ENCODE results near the gene RIMBP2. TPM values are rescaled to one million over a fixed set of nuclear protein-coding genes. Genes with fewer than 3 reads are reported as not detected.
A peak's percentile ranks its signal among the peaks of the same experiment; 100 is the strongest.

Gene RIMBP2
- total RNA-seq, 1 donor from 2014 or later = 0.99 TPM

GRCh38 chr12:130493951-130494350 is 222.1 kb downstream of the RIMBP2 start:
- Mint-ChIP-seq H3K36me3 (no peaks in the 10 kb centered on the region), H3K27ac (no peak overlapping the region), H3K4me3 (no peak overlapping the region), H3K4me1 (peaks cover 33% of the 10 kb centered on the region), H3K27me3 (ENCODE audit: insufficient read depth, low read depth) (peaks cover 17% of the 10 kb centered on the region), H3K9me3 (no peaks in the 10 kb centered on the region)
- Histone ChIP-seq H3F3A (ENCODE audit: low read depth) (no peaks in the 10 kb centered on the region), H3K4me3 (no peak overlapping the region), H3K4me1 (peaks cover 4% of the 10 kb centered on the region), H3K27me3 (no peaks in the 10 kb centered on the region), H4K20me1 (ENCODE audit: low read depth) (no peaks in the 10 kb centered on the region), H2AFZ (replicated peaks) (no peak overlapping the region), H3K79me2 (ENCODE audit: low read depth) (no peaks in the 10 kb centered on the region), H3K4me2 (no peak overlapping the region), H3K36me3 (no peaks in the 10 kb centered on the region), H3K27ac (no peak overlapping the region), H3K9me3 (ENCODE audit: low read depth) (no peaks in the 10 kb centered on the region), H3K9ac (no peak overlapping the region)
- TF ChIP-seq EZH2phosphoT487 (IDR thresholded peaks at IDR 0.05) = no peak
- no peak for TF ChIP-seq CTCF (IDR thresholded peaks at IDR 0.05)
- TF ChIP-seq EZH2 (IDR thresholded peaks at IDR 0.05) = no peak
- no peak for DNase-seq (ENCODE audit: low spot score)

- H3K27me3 ChIP-seq = no peaks in the 10 kb centered on the region
These were observed 224.4 kb downstream of the RIMBP2 start for GRCh38 chr12:130491421-130492357.

GRCh38 chr12:130490674-130491073 is 225.4 kb downstream of the RIMBP2 start:
- peak overlapping the region; percentile 19 for H3K27ac Mint-ChIP-seq
- peaks cover 39% of the 10 kb centered on the region for H3K4me1 Mint-ChIP-seq
- Histone ChIP-seq H3K36me3 (no peaks in the 10 kb centered on the region), H3K4me2 (no peak overlapping the region), H3K27me3 (no peaks in the 10 kb centered on the region), H4K20me1 (ENCODE audit: low read depth) (no peaks in the 10 kb centered on the region), H3K4me1 (peaks cover 4% of the 10 kb centered on the region), H3K27ac (no peak overlapping the region), H2AFZ (replicated peaks) (no peak overlapping the region), H3K79me2 (ENCODE audit: low read depth) (no peaks in the 10 kb centered on the region), H3F3A (ENCODE audit: low read depth) (no peaks in the 10 kb centered on the region), H3K4me3 (no peak overlapping the region), H3K9me3 (ENCODE audit: low read depth) (no peaks in the 10 kb centered on the region), H3K9ac (no peak overlapping the region)
- H3K4me3 Mint-ChIP-seq = no peak overlapping the region
- H3K36me3 Mint-ChIP-seq = no peaks in the 10 kb centered on the region
- H3K27me3 Mint-ChIP-seq (ENCODE audit: insufficient read depth, low read depth) = peaks cover 13% of the 10 kb centered on the region
- DNase-seq (ENCODE audit: low spot score) = no peak
- peaks cover 2% of the 10 kb centered on the region for H3K9me3 Mint-ChIP-seq
- TF ChIP-seq EZH2 (IDR thresholded peaks at IDR 0.05) (no peak), EZH2phosphoT487 (IDR thresholded peaks at IDR 0.05) (no peak), CTCF (IDR thresholded peaks at IDR 0.05) (no peak)

More at GRCh38 chr12:130491421-130492357, 224.4 kb downstream of the RIMBP2 start:
- Histone ChIP-seq H4K20me1 (ENCODE audit: low read depth) (no peaks in the 10 kb centered on the region), H3F3A (ENCODE audit: low read depth) (no peaks in the 10 kb centered on the region), H3K9me3 (ENCODE audit: low read depth) (no peaks in the 10 kb centered on the region), H3K27ac (no peak overlapping the region), H3K4me3 (no peak overlapping the region), H2AFZ (replicated peaks) (no peak overlapping the region), H3K4me1 (peaks cover 4% of the 10 kb centered on the region), H3K4me2 (no peak overlapping the region), H3K79me2 (ENCODE audit: low read depth) (no peaks in the 10 kb centered on the region), H3K9ac (no peak overlapping the region), H3K36me3 (no peaks in the 10 kb centered on the region)
- H3K27ac Mint-ChIP-seq = peak overlapping the region; percentile 80
- peaks cover 2% of the 10 kb centered on the region for H3K9me3 Mint-ChIP-seq
- peaks cover 32% of the 10 kb centered on the region for H3K4me1 Mint-ChIP-seq
- H3K27me3 Mint-ChIP-seq (ENCODE audit: insufficient read depth, low read depth) = peaks cover 13% of the 10 kb centered on the region
- no peak for TF ChIP-seq EZH2phosphoT487 (IDR thresholded peaks at IDR 0.05)
- TF ChIP-seq EZH2 (IDR thresholded peaks at IDR 0.05) = no peak
- no peak for TF ChIP-seq CTCF (IDR thresholded peaks at IDR 0.05)
- H3K4me3 Mint-ChIP-seq = no peak overlapping the region
- DNase-seq (ENCODE audit: low spot score) = no peak
- H3K36me3 Mint-ChIP-seq = no peaks in the 10 kb centered on the region
